Psoas muscle (tissue), 8 donors: ENCODE measurements around the gene DYNC2I2. TPM values are rescaled to one million over a fixed set of nuclear protein-coding genes. Genes with fewer than 3 reads are reported as not detected.

ENCODE experiments used
- ATAC-seq, 4 donors: fragments of 200-7000 bp; cut with Tn5 transposase; one replicate each; pipeline ENCODE4 v1.9.1; 2020; ENCODE audit warnings: moderate library complexity in 3 of 4, mild to moderate bottlenecking in 2 of 4
- DNase-seq, 2 donors: peaks; one replicate each; pipeline ENCODE4 v3.0.0-alpha.2; 2020
- H3K27ac ChIP-seq: fragments of 200-600 bp; one replicate; pipeline ENCODE4 v1.8.0; 2022
- H3K27me3 ChIP-seq, 3 donors: fragments of 200-600 bp in 1 of 3; one replicate each; pipeline versions ENCODE4 v1.6.1 to v1.8.0; 2013 to 2022; ENCODE audit warnings: low read length in 2 of 3, mild to moderate bottlenecking in 2 of 3, moderate library complexity in 1 of 3; ENCODE audit not compliant: insufficient read depth in 3 of 3
- H3K36me3 ChIP-seq, 2 donors: fragments of 200-600 bp in 1 of 2; one replicate each; pipeline versions ENCODE4 v1.6.1 to v1.8.0; 2013 to 2022; ENCODE audit warnings: low read depth in 1 of 2, mild to moderate bottlenecking in 1 of 2, moderate library complexity in 1 of 2; ENCODE audit not compliant: insufficient read depth in 1 of 2
- H3K4me1 ChIP-seq: fragments of 200-600 bp; one replicate; pipeline ENCODE4 v1.8.0; 2022
- H3K4me3 ChIP-seq: fragments of 200-600 bp; one replicate; pipeline ENCODE4 v1.8.0; 2022; ENCODE audit warnings: mild to moderate bottlenecking
- H3K9me3 ChIP-seq: fragments of 200-600 bp; one replicate; pipeline ENCODE4 v1.8.0; 2022
- WGBS, 3 donors: extraction: QIAGEN DNeasy Blood & Tissue Kit; methylation state at CpG; one replicate each; pipeline versions ENCODE4 v1.1.6 to v1.1.7; 2013; 5-methylcytosine and 5-hydroxymethylcytosine counted together
- intact Hi-C, 2 donors: fragments of 100-400 bp; cut with DNase I; formaldehyde crosslinking; loops; one replicate each; pipeline versions ENCODE4 v1.11.0 to v1.14.2; 2022
- polyA plus RNA-seq, 3 donors: library from polyadenylated mRNA; stranded (reverse); fragments of 200-250 nt; gene quantifications; one replicate each; pipeline ENCODE4 v1.2.3, GENCODE V29; 2013
- total RNA-seq, 4 donors: library from RNA; stranded (reverse); fragmentation: NEBNext Ultra II Directional in 2 of 4; extraction: Animal tissue kit (Norgen Biotek cat#: 25700) in 2 of 4; gene quantifications; one replicate each; pipeline versions ENCODE4 v1.2.1 to v1.2.4, GENCODE V29; 2021 to 2023
- TF ChIP-seq, protein P1 (sequence below): fragments of 200-600 bp; IDR thresholded peaks from one replicate; pipeline ENCODE4 v1.8.0; 2022; ENCODE audit warnings: antibody characterized with exemption
- donor health status: healthy with polysubstance abuse.
- donor health status: DM: no; HTN: no; CAD: no; lungs with moderate emphysema.
- donor health status: Bipolar disorder and iron deficiency.
- donor health status: healthy.
- donor health status: DM: yes; HTN: yes; CAD: no.
- donor health status: DM: no; HTN: no; CAD: no.
- donor health status: DM: no; HTN: no; CAD: no.
- donor health status: DM: yes; HTN: yes; CAD: no.

Gene DYNC2I2
- total and polyA plus RNA-seq, 7 donors, result 6.3 to 29.1 (median 10.3) TPM

DNA sequence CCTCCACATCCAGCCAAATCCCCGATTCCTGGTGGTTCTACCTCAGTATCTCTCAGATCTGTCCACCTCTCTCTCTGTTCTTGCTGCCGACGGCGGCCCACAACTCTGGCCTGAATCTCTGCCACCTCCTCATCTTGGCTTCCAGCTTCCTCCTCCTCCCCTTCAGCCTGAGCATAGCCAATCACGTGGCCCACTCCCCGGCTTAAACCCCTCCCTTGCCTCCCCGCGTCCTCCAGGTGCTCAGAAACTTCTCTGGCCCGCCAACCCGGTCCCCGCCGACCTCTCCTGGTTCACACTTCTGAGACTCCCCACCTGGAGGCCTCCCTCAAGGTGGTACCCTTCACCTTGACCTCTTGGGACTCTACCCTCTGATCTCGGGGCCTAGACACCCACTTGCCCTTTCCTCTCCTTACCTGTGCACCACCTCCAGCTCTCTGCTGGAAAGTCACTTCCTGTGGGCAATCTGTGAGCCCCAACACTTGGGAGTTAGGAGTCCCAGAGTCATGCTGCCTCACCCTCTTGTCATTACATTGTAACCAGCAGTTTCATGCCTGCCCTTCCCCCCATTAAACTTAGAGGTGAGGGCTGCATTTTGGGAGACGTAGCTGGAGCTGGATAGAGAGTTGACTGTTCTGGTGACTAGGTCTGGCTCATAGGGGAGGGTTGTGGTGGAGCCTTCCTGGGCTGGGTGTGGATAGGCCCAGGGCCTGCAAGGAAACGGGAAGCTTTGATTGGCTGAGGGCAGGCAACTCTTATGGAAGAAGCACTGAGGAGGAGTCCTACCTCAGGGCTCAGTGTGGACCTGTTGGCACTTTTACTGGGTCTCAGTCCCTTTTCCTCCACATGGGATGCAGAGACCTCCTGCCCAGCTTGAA, 27.9 kb upstream of the DYNC2I2 start:
- ATAC-seq, result no peak
- no peaks in the 10 kb centered on the region for H3K36me3 ChIP-seq

DNA sequence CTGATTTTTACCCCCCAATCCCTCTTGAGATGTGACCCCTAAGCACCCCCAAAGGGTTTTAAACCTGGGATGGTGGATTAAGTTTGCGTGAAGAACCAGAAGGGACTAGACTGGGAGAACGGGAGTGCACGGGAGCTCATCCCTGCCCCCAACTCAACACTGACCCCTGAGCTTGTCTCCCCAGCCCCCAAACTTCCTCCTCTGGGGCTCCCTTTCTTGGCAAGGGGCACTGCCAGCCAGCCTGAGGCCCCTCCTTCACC, 27.3 kb upstream of the DYNC2I2 start:
- H3K27me3 ChIP-seq, result no peaks in the 10 kb centered on the region
- no peak for ATAC-seq
- intact Hi-C loops, result no loop called here
- H3K27ac ChIP-seq, result peak overlapping the region; percentile 10
- no peak for DNase-seq
- H3K36me3 ChIP-seq, result no peaks in the 10 kb centered on the region
- no peaks in the 10 kb centered on the region for H3K4me1 ChIP-seq
- 30 to 46% (median 44%) methylated on average over 3 of the region's 3 CpGs for WGBS, 3 donors
- H3K9me3 ChIP-seq, result no peaks in the 10 kb centered on the region
- peak overlapping the region; percentile 62 for H3K4me3 ChIP-seq
- TF ChIP-seq, protein P1, sequence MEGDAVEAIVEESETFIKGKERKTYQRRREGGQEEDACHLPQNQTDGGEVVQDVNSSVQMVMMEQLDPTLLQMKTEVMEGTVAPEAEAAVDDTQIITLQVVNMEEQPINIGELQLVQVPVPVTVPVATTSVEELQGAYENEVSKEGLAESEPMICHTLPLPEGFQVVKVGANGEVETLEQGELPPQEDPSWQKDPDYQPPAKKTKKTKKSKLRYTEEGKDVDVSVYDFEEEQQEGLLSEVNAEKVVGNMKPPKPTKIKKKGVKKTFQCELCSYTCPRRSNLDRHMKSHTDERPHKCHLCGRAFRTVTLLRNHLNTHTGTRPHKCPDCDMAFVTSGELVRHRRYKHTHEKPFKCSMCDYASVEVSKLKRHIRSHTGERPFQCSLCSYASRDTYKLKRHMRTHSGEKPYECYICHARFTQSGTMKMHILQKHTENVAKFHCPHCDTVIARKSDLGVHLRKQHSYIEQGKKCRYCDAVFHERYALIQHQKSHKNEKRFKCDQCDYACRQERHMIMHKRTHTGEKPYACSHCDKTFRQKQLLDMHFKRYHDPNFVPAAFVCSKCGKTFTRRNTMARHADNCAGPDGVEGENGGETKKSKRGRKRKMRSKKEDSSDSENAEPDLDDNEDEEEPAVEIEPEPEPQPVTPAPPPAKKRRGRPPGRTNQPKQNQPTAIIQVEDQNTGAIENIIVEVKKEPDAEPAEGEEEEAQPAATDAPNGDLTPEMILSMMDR, result no peak

More for the DNA sequence above, 27.9 kb upstream of the DYNC2I2 start:
- WGBS, 3 donors, result 33 to 43% (median 42%) methylated on average over 15 of the region's 15 CpGs
- TF ChIP-seq, protein P1, result no peak
- Histone ChIP-seq H3K4me1 (no peaks in the 10 kb centered on the region), H3K27me3 (no peaks in the 10 kb centered on the region), H3K9me3 (no peaks in the 10 kb centered on the region), H3K4me3 (peak overlapping the region; percentile 62), H3K27ac (peak overlapping the region; percentile 10)
- DNase-seq, result peak; percentile 47 to 69
- intact Hi-C loops, result no loop called here

DNA sequence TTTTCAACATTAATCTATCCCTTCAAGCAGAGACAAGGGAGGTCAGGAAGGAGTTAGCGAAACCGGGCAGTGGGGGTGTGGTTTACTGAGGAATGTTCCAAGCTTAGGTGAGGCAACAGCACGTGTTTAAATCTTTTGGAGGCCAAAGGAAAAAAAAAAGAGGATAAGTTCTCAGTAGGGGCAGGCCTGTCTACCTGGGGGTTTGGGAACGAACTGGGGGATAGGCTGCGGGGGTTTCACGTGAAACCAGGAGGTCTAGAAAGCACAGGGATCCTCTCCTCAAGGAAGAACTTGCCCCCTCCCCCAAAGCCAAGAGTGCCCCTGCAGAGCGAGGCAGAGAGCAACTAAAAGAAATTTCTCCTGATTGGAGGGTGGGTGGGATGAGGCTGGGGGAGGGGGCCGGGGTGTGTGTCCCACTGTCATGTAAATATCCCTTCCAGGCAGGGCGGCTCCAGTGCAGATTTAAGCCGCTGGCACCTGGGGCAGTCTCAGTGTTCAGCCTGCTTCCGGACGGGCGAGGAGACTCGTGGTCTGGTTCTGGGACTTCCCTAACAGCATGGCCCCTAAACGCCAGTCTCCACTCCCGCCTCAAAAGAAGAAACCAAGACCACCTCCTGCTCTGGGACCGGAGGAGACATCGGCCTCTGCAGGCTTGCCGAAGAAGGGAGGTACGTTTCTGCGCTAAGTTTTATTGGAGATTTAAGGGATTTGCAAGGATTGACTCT, 26.9 kb upstream of the DYNC2I2 start:
- DNase-seq, result no peak
- Histone ChIP-seq H3K4me1 (no peaks in the 10 kb centered on the region), H3K4me3 (peak overlapping the region; percentile 62), H3K27me3 (no peaks in the 10 kb centered on the region), H3K36me3 (no peaks in the 10 kb centered on the region), H3K27ac (no peak overlapping the region), H3K9me3 (no peaks in the 10 kb centered on the region)
- TF ChIP-seq, protein P1, result no peak
- no peak for ATAC-seq
- intact Hi-C loops, result no loop called here
- 24 to 31% (median 31%) methylated on average over 21 of the region's 21 CpGs for WGBS, 3 donors

DNA sequence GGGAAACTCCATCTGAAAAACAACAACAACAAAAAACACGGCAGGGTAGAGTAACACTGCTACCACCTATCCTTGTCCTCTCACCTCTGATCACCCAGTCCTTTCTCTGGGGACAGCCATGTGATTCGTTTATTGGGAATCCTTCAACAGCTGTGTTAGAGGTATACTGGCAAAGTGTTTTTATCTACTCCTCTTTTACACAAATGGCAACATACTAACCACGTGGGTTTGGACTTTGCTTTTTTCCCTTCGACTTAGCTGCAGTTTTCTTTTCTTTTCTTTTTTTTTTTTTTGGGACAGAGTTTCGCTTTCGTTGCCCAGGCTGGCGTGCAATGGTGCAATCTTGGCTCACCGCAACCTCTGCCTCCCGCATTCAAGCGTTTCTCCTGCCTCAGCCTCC, 21.1 kb upstream of the DYNC2I2 start:
- H3K4me3 ChIP-seq, result no peak overlapping the region
- intact Hi-C loops, result no loop called here
- no peaks in the 10 kb centered on the region for H3K4me1 ChIP-seq
- ATAC-seq, result no peak
- no peaks in the 10 kb centered on the region for H3K27me3 ChIP-seq
- H3K36me3 ChIP-seq, result no peaks in the 10 kb centered on the region
- TF ChIP-seq, protein P1, result no peak
- DNase-seq, result no peak
- H3K9me3 ChIP-seq, result no peaks in the 10 kb centered on the region
- H3K27ac ChIP-seq, result no peak overlapping the region
- WGBS, 3 donors, result 53 to 73% (median 58%) methylated on average over 10 of the region's 10 CpGs
